Ovary (tissue), 9 donors: ENCODE data around the gene EHBP1. TPM values are rescaled to one million over a fixed set of nuclear protein-coding genes. Genes with fewer than 3 reads are reported as not detected.

Experiments
- DNase-seq, 5 donors: peaks; one replicate each; pipeline ENCODE4 v3.0.0-alpha.2; 2019 to 2020
- H3K27ac ChIP-seq, 2 donors: fragments of 200-600 bp; one replicate each; pipeline versions ENCODE4 v1.5.1 to v1.8.0; 2019 to 2022
- H3K27me3 ChIP-seq: fragments of 200-600 bp; one replicate; pipeline ENCODE4 v1.8.0; 2022
- H3K36me3 ChIP-seq: fragments of 200-600 bp; sonication (generic); one replicate; pipeline ENCODE4 v1.5.1; 2019
- H3K4me1 ChIP-seq: one replicate; pipeline ENCODE4 v1.8.1; 2013; ENCODE audit warnings: mild to moderate bottlenecking, moderate library complexity; ENCODE audit not compliant: insufficient read depth
- H3K4me3 ChIP-seq: fragments of 200-600 bp; sonication (generic); one replicate; pipeline ENCODE4 v1.5.1; 2017
- H3K9me3 ChIP-seq, 2 donors: fragments of 200-600 bp in 1 of 2; sonication (generic) in 1 of 2; one replicate each; pipeline versions ENCODE4 v1.5.1 to v1.8.1; 2013 to 2019; ENCODE audit warnings: mild to moderate bottlenecking in 1 of 2, moderate library complexity in 1 of 2
- EP300 ChIP-seq: sonication (generic); formaldehyde crosslinking; IDR thresholded peaks from one replicate; pipeline ENCODE4 v1.6.1; 2017; ENCODE audit warnings: antibody characterized with exemption
- POLR2A ChIP-seq: fragments of 450-650 bp; IDR thresholded peaks from one replicate; pipeline ENCODE4 v1.6.1; 2017; ENCODE audit warnings: antibody characterized with exemption, mild to moderate bottlenecking, moderate library complexity
- WGBS, 3 donors: extraction: QIAGEN DNeasy Blood & Tissue Kit in 1 of 3; methylation state at CpG; one replicate each; pipeline versions ENCODE4 v1.1.5 to v1.1.7; 2013 to 2017; 5-methylcytosine and 5-hydroxymethylcytosine counted together
- intact Hi-C, 4 donors: fragments of 100-400 bp; cut with DNase I; formaldehyde crosslinking; loops; one replicate each; pipeline versions ENCODE4 v1.11.0 to v1.15.1; 2022 to 2023
- polyA plus RNA-seq, 2 donors: library from polyadenylated mRNA; stranded (reverse); fragments of 200-250 nt in 1 of 2; fragments of 350-450 nt in 1 of 2; fragmentation: Illumina TruSeq in 1 of 2; extraction: RNeasy Lipid Tissue Mini Kit (QIAGEN cat#74804) in 1 of 2; gene quantifications; one replicate each; pipeline ENCODE4 v1.2.3, GENCODE V29; 2013 to 2014
- total RNA-seq, 7 donors: library from RNA; depleted of rRNA in 2 of 7; stranded (reverse); fragments of >200 nt in 2 of 7; fragmentation: NEBNext Ultra II Directional in 3 of 7; extraction: Animal tissue kit (Norgen Biotek cat#: 25700) in 3 of 7; gene quantifications; one replicate each; pipeline versions ENCODE4 v1.1.0 to v1.2.4, GENCODE V29; 2016 to 2023
- TF ChIP-seq, protein P1 (sequence below), 3 donors: fragments of 450-650 bp in 2 of 3; fragments of 200-600 bp in 1 of 3; IDR thresholded peaks; one replicate each; pipeline versions ENCODE4 v1.5.1 to v1.8.0; 2016 to 2022; ENCODE audit warnings: antibody characterized with exemption in 3 of 3, mild to moderate bottlenecking in 1 of 3
- donor health status: DM: no; HTN: no; CAD: no; lungs with moderate emphysema.
- donor health status: DM: no; HTN: no; CAD: no.
- donor health status: Bipolar disorder and iron deficiency.
- donor health status: DM: yes; HTN: yes; CAD: no.
- donor health status: DM: no; HTN: no; CAD: no.
- donor health status: DM: yes; HTN: yes; CAD: no.

Gene EHBP1
- total and polyA plus RNA-seq, 9 donors, result 56.3 to 185 (median 117) TPM

DNA sequence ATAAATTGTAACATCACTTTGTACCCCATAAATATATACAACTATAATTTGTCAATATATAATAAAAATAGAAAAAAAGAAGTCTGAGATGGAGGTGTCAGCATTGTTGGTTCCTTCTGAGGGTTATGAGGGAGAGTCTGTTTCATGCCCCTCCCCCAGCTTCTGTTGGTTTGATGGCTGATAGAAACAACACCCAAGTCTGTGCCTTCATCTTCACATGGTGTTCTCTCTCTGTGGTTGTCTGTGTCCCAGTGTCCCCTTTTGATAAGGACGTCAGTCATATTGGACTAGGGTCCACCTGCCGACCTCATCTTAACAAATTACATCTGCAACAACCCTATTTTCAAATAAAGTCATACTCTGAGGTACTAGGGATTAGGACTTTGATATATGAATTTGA, 20.3 kb upstream of the EHBP1 start:
- no peaks in the 10 kb centered on the region for H3K4me1 ChIP-seq
- 88 to 93% (median 90%) methylated on average over 2 of the region's 2 CpGs for whole genome bisulfite sequencing, 3 donors
- no peak for TF ChIP-seq POLR2A
- TF ChIP-seq EP300, result no peak
- TF ChIP-seq, protein P1, sequence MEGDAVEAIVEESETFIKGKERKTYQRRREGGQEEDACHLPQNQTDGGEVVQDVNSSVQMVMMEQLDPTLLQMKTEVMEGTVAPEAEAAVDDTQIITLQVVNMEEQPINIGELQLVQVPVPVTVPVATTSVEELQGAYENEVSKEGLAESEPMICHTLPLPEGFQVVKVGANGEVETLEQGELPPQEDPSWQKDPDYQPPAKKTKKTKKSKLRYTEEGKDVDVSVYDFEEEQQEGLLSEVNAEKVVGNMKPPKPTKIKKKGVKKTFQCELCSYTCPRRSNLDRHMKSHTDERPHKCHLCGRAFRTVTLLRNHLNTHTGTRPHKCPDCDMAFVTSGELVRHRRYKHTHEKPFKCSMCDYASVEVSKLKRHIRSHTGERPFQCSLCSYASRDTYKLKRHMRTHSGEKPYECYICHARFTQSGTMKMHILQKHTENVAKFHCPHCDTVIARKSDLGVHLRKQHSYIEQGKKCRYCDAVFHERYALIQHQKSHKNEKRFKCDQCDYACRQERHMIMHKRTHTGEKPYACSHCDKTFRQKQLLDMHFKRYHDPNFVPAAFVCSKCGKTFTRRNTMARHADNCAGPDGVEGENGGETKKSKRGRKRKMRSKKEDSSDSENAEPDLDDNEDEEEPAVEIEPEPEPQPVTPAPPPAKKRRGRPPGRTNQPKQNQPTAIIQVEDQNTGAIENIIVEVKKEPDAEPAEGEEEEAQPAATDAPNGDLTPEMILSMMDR (IDR thresholded peaks at IDR 0.05), result no peak
- H3K4me3 ChIP-seq, result no peak overlapping the region
- H3K9me3 ChIP-seq, result no peaks in the 10 kb centered on the region
- H3K27ac ChIP-seq, result no peak overlapping the region
- no peak for DNase-seq
- no peaks in the 10 kb centered on the region for H3K27me3 ChIP-seq
- H3K36me3 ChIP-seq, result no peaks in the 10 kb centered on the region
- intact Hi-C loops, result no loop called here

DNA sequence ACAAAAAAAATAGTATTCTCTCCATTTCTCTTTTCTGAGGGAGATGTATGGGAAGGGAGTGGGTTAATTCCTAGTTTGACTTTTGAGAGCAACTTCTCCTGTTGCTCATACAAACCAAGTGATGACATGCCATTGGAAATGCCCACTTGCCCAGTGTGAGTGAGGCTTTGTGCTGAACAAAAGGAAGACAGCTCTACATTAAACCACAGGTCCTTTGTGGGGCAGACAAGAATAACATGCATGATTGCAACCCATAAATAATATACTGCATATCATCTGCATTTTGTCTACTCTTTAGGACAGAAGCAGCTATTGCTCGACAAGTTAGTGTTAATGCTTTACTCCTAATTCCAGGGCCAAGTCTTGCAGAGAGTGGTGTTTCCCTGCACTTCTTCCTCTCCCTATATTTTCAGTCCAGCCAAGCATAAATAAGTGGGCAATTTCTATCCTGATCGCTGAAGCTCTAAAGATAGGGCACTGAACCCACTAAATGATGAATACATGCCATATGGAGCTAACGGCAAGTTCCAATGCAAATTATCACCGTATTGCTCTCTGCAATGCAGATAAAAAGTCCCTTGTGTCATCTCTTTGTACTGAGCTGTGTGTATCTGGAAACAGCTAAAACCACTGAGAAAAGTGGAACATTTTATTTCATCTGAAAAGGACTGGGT, 19.4 kb upstream of the EHBP1 start:
- TF ChIP-seq POLR2A (no peak), EP300 (no peak)
- TF ChIP-seq, protein P1 (IDR thresholded peaks at IDR 0.05), result no peak
- 64 to 74% (median 67%) methylated on average over 4 of the region's 4 CpGs for WGBS, 3 donors
- H3K4me3 ChIP-seq, result no peak overlapping the region
- H3K27ac ChIP-seq, result no peak overlapping the region
- H3K27me3 ChIP-seq, result no peaks in the 10 kb centered on the region
- H3K9me3 ChIP-seq, result no peaks in the 10 kb centered on the region
- DNase-seq, result no peak
- intact Hi-C loops, result no loop called here
- no peaks in the 10 kb centered on the region for H3K36me3 ChIP-seq
- H3K4me1 ChIP-seq, result no peaks in the 10 kb centered on the region

DNA sequence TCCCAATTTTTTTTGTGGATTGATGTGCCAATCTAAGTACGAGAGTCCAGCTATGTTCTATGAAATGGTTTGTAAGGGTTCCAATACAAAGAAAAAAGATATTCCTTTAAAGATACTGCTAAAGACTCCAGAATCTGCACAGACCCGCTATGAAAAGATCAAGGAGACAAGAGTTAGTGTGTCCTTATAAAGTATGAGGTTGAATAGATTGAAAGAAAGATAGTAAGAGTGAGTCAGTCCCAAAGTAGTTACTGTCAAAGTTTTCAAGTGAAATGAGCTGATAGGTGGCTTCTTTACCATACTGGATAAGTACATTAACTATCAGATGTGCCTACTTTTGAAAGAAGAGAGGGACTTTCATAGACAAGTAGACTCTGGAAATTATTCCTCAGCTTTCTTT, 17.9 kb upstream of the EHBP1 start:
- Histone ChIP-seq H3K36me3 (no peaks in the 10 kb centered on the region), H3K4me1 (no peaks in the 10 kb centered on the region), H3K27me3 (no peaks in the 10 kb centered on the region), H3K9me3 (no peaks in the 10 kb centered on the region), H3K4me3 (no peak overlapping the region), H3K27ac (no peak overlapping the region)
- intact Hi-C loops, result no loop called here
- WGBS, 3 donors, result 86 to 96% (median 94%) methylated on average over 2 of the region's 2 CpGs
- DNase-seq, result no peak
- no peak for TF ChIP-seq POLR2A
- TF ChIP-seq EP300, result no peak
- TF ChIP-seq, protein P1 (IDR thresholded peaks at IDR 0.05), result no peak

DNA sequence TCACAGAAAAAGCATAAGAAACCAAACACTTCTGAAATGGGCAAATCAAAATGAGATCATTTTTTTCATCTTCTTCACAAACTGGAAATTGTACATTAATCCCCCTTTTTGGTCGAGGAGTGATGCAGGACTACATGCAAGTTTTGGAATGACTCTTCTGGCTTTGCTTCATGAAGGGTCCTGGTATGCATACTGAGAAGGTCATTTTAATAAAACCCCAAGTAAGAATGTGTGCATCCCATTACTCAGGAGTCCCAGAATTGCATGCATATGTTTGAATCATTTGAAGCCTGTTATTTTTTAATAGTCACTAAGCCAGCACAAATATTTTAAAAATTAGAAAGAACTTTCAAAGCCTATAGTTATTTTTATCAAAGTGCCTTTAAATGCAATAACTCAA, 16.7 kb upstream of the EHBP1 start:
- intact Hi-C loops, result no loop called here
- no peaks in the 10 kb centered on the region for H3K4me1 ChIP-seq
- no peak for TF ChIP-seq POLR2A
- TF ChIP-seq EP300, result no peak
- TF ChIP-seq, protein P1 (IDR thresholded peaks at IDR 0.05), result no peak
- WGBS, 3 donors, result 44 to 63% (median 52%) methylated on average over 1 of the region's 1 CpG
- no peaks in the 10 kb centered on the region for H3K27me3 ChIP-seq
- DNase-seq, result no peak
- H3K4me3 ChIP-seq, result no peak overlapping the region
- no peaks in the 10 kb centered on the region for H3K9me3 ChIP-seq
- H3K36me3 ChIP-seq, result no peaks in the 10 kb centered on the region
- no peak overlapping the region for H3K27ac ChIP-seq
